ENCODE measurements around the gene OR2J3. TPM values are rescaled to one million over a fixed set of nuclear protein-coding genes. Genes with fewer than 3 reads are reported as not detected.

OR2J3 gene
- polyA plus RNA-seq (2012; rRNA removed): not detected in 2 replicates
- not detected in 2 replicates for polyA plus RNA-seq (2012; cell fraction: cytosol; rRNA removed)
- not detected in 2 replicates for polyA plus RNA-seq (2012; cell fraction: nucleus; rRNA removed)

GRCh38 chr6:29107758-29108157 is at the start of gene OR2J3:
Gene OR2J3, plus strand, starts transcription at chr6:29108058. Its CDS starts 3,833 bp downstream, at chr6:29111891.
- H2AFZ ChIP-seq (ENCODE audit: low read depth): no peak within 1 kb of the TSS
- TF ChIP-seq MAX (IDR thresholded peaks at IDR 0.05; ENCODE audit: low read depth) (no peak), FOXJ3 (CRISPR knock-in tag; IDR thresholded peaks at IDR 0.05) (no peak), YY1 (IDR thresholded peaks at IDR 0.05; ENCODE audit: low read depth) (no peak), GABPA (IDR thresholded peaks at IDR 0.05; ENCODE audit: low read depth) (no peak), REST (IDR thresholded peaks at IDR 0.05; ENCODE audit: low read depth, low read length) (no peak), SMC3 (IDR thresholded peaks at IDR 0.05; ENCODE audit: low read depth, low read length) (no peak), ZBTB33 (IDR thresholded peaks at IDR 0.05; ENCODE audit: borderline replicate concordance, low read depth) (no peak), EP300 (IDR thresholded peaks at IDR 0.05; ENCODE audit: borderline replicate concordance in 1 of 2, low read depth in 1 of 2, low read length in 1 of 2) (no peak), JUND (IDR thresholded peaks at IDR 0.05) (no peak), EZH2phosphoT487 (IDR thresholded peaks at IDR 0.05; ENCODE audit: borderline replicate concordance, low read depth) (no peak), IRF3 (IDR thresholded peaks at IDR 0.05; ENCODE audit: low read depth, low read length) (no peak), FOSL2 (IDR thresholded peaks at IDR 0.05; ENCODE audit: borderline replicate concordance, low read depth) (no peak), FOXM1 (IDR thresholded peaks at IDR 0.05; ENCODE audit: low read depth) (no peak), NFIC (IDR thresholded peaks at IDR 0.05; ENCODE audit: borderline replicate concordance) (no peak), RFX5 (IDR thresholded peaks at IDR 0.05; ENCODE audit: low read length) (no peak), POLR2AphosphoS5 (IDR thresholded peaks at IDR 0.05; ENCODE audit: low read depth, low read length) (no peak), SIN3A (IDR thresholded peaks at IDR 0.05; ENCODE audit: borderline replicate concordance, low read depth, low read length) (no peak), NRF1 (IDR thresholded peaks at IDR 0.05; ENCODE audit: low read depth, low read length) (no peak)
- no peaks in the 10 kb centered on the region for H3K9me3 ChIP-seq
- H3K27me3 ChIP-seq (ENCODE audit: insufficient read depth): no peaks in the 10 kb centered on the region
- H3K4me3 ChIP-seq (ENCODE audit: low read depth in 2 of 2, low read length in 1 of 2): no peak within 1 kb of the TSS
- no peak within 1 kb of the TSS for H3K4me2 ChIP-seq
- no peaks in the 10 kb centered on the region for H4K20me1 ChIP-seq (ENCODE audit: insufficient read depth)
- H3K36me3 ChIP-seq (replicated peaks in 1 of 2; ENCODE audit: control insufficient read depth in 1 of 2, insufficient read depth in 2 of 2, low read length in 1 of 2): no peaks in the 10 kb centered on the region
- H3F3A ChIP-seq (replicated peaks; ENCODE audit: insufficient read depth): no peaks in the 10 kb centered on the region
- 7% methylated on average over 1 of the region's 1 CpG for WGBS (ENCODE audit: low lambda C conversion rate)
- ChIA-PET CTCF (no interaction called here), POLR2A (no interaction called here)
- no peak within 1 kb of the TSS for H3K27ac ChIP-seq (ENCODE audit: low read depth in 2 of 2, low read length in 1 of 2)
- DNase-seq: no peak
- no peaks in the 10 kb centered on the region for H3K9me2 ChIP-seq
- no peaks in the 10 kb centered on the region for H3K4me1 ChIP-seq (ENCODE audit: control insufficient read depth in 1 of 2, insufficient read depth in 2 of 2, low read depth in 1 of 2, low read length in 1 of 2)
- H3K9ac ChIP-seq: no peak within 1 kb of the TSS
- no peaks in the 10 kb centered on the region for H3K79me2 ChIP-seq (ENCODE audit: insufficient read depth)

Data from SK-N-SH (cell line).